Bronchial epithelial cell (primary cell): Measurements from ENCODE around the gene CNGA3. TPM values are rescaled to one million over a fixed set of nuclear protein-coding genes. Genes with fewer than 3 reads are reported as not detected.

Experiments
- DNase-seq: peaks from one replicate; pipeline ENCODE4 v3.0.0-alpha.2; 2010; ENCODE audit warnings: low read depth
- FAIRE-seq: peaks from 2 replicates; lab custom pipeline; 2011; peaks lifted over from hg19 to GRCh38; lab: Jason Lieb, UNC
- H3K27me3 ChIP-seq: 2 replicates; pipeline ENCODE4 v1.5.1; 2011; ENCODE audit warnings: low read length; ENCODE audit not compliant: control insufficient read depth, insufficient read depth
- H3K36me3 ChIP-seq: 2 replicates; pipeline ENCODE4 v1.5.1; 2011; ENCODE audit warnings: low read length; ENCODE audit not compliant: control insufficient read depth, insufficient read depth
- H3K4me3 ChIP-seq: 2 replicates; pipeline ENCODE4 v1.5.1; 2011; ENCODE audit warnings: mild to moderate bottlenecking, low read depth, low read length, control low read depth
- total RNA-seq: library from RNA; depleted of rRNA; stranded (reverse); fragments of >200 nt; gene quantifications from 2 replicates; pipeline ENCODE4 v1.2.1, GENCODE V29; 2014
- TF ChIP-seq, protein P1 (sequence below): IDR thresholded peaks from 2 replicates; pipeline ENCODE4 v1.5.1; 2011; ENCODE audit warnings: mild to moderate bottlenecking, moderate library complexity, low read length, control low read depth, inconsistent platforms; ENCODE audit not compliant: insufficient read depth, severe bottlenecking

The CNGA3 gene
- total RNA-seq, 1 donor from 2014 or later: not detected

DNA sequence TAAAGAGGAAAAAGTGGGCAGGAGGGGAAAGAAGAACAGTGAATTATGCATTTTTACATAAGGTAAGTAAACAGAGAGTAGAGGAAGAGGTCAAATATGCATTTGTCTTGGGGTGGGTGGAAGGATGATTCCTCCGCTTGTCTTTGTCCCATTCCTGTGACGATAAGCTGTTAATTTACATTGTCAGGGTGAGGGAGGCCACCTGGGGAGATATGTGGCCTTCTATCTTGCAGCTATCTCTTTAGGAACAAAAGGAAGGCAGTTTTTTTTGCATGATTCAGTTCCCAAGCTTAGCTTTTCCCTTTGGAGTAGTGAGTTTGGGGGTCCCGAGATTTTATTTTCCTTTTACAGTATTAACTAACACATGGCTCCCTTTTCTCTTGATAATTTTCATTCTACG is 96.2 kb downstream of the CNGA3 start:
- FAIRE-seq (no peak), DNase-seq (no peak)
- Histone ChIP-seq H3K27me3 (no peaks in the 10 kb centered on the region), H3K36me3 (no peaks in the 10 kb centered on the region), H3K4me3 (no peak overlapping the region)
- TF ChIP-seq, protein P1, sequence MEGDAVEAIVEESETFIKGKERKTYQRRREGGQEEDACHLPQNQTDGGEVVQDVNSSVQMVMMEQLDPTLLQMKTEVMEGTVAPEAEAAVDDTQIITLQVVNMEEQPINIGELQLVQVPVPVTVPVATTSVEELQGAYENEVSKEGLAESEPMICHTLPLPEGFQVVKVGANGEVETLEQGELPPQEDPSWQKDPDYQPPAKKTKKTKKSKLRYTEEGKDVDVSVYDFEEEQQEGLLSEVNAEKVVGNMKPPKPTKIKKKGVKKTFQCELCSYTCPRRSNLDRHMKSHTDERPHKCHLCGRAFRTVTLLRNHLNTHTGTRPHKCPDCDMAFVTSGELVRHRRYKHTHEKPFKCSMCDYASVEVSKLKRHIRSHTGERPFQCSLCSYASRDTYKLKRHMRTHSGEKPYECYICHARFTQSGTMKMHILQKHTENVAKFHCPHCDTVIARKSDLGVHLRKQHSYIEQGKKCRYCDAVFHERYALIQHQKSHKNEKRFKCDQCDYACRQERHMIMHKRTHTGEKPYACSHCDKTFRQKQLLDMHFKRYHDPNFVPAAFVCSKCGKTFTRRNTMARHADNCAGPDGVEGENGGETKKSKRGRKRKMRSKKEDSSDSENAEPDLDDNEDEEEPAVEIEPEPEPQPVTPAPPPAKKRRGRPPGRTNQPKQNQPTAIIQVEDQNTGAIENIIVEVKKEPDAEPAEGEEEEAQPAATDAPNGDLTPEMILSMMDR: no peak

DNA sequence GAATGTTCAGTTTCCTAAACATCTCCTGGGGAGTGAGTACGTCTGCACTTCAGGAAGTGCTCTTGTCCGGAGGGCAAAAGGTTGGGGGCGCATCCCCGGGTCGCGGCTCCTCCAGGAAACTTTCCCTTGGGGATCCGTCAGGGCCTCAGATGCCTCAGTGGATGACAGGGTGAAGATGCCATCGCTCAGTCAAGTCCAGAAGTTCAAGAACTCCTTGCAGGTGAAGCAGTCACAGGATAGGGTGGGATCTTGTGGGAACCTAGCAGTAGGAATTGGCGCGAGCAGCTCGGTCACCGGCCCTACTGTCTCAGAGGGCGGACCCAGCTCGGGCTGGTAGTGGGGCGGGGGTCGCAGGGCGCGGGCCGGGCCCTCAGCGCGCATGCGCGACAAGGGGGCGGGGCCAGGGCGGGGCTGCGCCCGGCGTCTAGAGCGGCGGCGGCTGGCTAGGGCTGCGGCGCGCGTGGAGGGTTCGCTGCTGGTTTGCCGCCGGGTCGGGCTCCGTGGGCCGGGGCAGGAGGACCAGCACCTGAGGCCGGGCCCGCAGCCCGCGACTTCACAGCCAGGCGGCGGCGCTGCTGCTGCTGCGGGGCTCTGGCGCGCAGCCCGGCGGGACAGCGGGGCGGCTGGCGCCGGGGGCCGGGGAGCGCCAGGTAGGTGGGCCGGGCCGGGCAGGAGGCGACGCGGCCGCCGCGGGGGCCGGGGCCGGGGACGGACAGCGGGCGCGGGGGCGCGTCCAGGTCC is 98.3 kb downstream of the CNGA3 start, which contains the start of gene INPP4A:
INPP4A (plus strand) TSS at position 423 of the 741 bp plus-strand sequence. CDS start 75,191 bp downstream, outside the sequence.
- H3K36me3 ChIP-seq: no peaks in the 10 kb centered on the region
- FAIRE-seq (no peak), DNase-seq (peak; percentile 25)
- no peaks in the 10 kb centered on the region for H3K27me3 ChIP-seq
- TF ChIP-seq, protein P1: peak; percentile 11
- H3K4me3 ChIP-seq: peak within 1 kb of the TSS; percentile 61

DNA sequence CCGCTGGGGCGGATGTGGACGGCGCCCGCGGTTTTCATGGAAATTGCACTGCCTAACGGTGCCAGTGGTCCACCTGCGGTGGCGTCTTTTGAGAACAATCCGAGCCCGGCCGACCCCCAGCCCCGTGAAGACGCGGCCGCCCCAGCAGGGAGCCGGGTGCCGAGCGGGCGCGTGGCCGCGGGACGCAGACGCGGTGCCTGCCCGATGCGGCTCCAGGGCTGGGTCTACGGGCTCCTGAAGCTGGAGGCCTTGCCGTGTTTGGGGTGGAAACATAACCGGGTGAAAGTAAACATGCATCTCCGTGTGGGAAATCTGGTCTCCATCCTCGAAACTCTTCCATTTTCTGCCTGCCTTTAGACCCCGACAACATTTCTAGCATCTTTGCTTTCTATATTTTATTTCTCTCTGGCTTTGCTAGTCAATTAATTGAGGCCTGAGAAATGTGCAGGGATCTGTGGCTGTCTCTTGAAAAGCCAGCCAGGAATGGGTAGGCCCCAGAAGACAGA is 99.0 kb downstream of the CNGA3 start:
- H3K36me3 ChIP-seq: no peaks in the 10 kb centered on the region
- H3K4me3 ChIP-seq: peak overlapping the region; percentile 61
- H3K27me3 ChIP-seq: no peaks in the 10 kb centered on the region
- TF ChIP-seq, protein P1: no peak
- no peak for FAIRE-seq
- no peak for DNase-seq

DNA sequence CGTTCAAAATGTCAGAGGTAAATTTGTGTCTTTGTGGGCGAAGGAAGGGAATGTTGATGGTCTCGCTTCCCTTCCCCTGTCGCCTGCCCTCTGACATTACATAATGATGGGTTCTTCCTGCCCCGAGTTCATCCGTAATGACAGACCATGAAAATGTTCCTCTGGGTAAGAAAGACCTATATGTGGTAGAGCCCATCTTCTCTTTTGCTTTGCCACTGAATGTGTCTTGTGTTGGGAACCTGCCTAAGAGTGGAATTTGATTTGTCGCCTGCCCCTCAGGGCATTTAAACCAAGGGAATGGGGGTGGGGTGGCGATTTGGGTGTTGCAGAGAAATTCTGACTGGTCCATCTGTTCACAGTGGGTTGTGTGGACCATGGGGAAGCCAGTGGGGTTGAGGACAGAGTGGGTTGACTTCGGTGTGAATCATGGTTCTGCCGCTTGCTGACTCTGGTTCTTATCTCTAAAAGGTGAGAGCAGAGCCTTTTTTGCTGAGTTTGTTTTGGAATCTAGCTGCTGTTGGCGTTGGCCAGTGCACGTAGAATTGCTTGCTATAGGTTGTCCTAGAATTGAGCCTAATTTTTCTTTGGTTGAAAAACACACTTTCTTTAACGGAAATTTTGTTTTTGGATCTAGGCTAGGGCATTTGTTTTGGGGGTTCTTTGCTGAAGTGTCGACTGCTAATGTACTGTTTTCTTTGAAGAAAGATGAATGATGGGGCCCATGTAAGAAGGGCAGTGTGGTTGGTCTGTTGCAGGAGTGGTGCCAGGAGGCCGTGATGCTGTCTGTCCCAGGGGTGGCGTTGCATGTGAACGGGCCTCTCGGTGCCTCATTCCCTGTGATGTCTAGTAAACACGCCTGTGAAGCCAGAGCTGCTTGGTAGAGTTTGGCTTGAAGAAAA is 99.7 kb downstream of the CNGA3 start:
- TF ChIP-seq, protein P1: no peak
- Histone ChIP-seq H3K4me3 (peak overlapping the region; percentile 61), H3K27me3 (no peaks in the 10 kb centered on the region), H3K36me3 (no peaks in the 10 kb centered on the region)
- DNase-seq: peak; percentile 24
- no peak for FAIRE-seq

DNA sequence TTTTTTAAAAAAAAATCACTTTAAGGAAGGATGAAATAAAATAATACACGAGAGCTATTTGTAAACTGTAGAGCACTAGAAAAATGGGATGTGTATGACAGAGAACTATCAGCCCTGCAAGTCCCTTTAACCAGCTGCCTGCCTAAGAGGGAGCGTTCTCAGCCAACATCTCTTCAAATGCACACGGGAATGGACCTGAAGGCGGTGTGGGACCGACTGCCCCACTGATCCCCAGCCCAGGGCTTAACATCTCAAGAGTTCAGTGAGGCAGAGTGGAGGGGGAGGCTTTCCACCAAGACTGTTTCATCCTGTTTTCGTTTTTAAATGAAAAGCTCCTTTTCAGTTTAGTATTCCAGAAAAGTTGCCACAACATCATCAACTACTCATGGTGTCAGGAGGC is 100.6 kb downstream of the CNGA3 start:
- no peak overlapping the region for H3K4me3 ChIP-seq
- DNase-seq (no peak), FAIRE-seq (no peak)
- TF ChIP-seq, protein P1: no peak
- no peaks in the 10 kb centered on the region for H3K36me3 ChIP-seq
- H3K27me3 ChIP-seq: no peaks in the 10 kb centered on the region

Other genes starting within 250 kb of the CNGA3 start
- 18.2 and 23.8 TPM in 2 replicates for gene INPP4A, start 98.4 kb downstream of the CNGA3 start, total RNA-seq